NCI-H748 treated with DMSO at 0.1 percent for 48 hours (cell line): ENCODE data around the gene ANKRD2.
"Not testable (repeated sequence)": the region's sequence is repeated elsewhere in the genome, so short reads cannot be mapped to it uniquely, and the experiment has no call there.

Source experiments
- DNase-seq: peaks from one replicate; lab custom pipeline; 2025; lab: John Stamatoyannopoulos, UW

The ANKRD2 gene, protein sequence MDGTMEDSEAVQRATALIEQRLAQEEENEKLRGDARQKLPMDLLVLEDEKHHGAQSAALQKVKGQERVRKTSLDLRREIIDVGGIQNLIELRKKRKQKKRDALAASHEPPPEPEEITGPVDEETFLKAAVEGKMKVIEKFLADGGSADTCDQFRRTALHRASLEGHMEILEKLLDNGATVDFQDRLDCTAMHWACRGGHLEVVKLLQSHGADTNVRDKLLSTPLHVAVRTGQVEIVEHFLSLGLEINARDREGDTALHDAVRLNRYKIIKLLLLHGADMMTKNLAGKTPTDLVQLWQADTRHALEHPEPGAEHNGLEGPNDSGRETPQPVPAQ

DNA sequence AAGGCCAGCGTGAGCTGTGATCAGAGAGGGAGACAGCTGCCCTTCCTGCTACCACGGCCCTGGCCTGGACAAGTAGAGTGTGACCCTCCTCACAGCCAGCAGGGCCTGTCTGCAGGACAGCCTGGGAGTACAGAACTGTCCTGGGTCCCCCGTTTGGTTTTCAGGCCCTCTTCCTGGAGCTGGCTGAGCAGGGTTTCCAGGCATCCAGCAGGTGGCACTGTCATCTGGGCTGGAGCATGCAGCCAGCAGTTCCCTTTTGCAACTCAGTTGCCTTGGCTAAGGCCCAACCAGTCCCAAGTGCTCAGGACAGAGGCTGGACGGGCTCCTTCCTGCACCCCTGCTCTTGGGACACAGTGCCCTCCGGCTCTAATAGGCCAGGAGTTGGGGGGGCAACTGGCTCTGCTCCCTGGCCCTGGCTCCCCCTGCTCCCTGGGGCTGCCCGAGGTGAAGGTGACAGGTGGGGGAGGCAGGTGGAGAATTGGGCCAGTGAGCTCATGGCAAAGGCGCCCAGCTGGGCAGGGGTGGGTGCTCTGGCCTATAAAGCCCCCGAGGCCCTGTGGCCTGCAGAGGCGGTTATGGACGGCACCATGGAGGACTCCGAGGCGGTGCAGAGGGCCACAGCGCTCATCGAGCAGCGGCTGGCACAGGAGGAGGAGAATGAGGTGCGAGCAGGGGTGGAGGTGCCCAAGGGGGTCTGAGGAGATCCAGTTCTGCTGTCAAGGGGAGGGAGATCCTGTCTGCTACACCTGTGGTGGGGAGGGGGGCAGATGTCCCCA is at the start of gene ANKRD2:
Gene ANKRD2 (plus strand): TSS at position 566 of the 776 bp plus-strand sequence. CDS start 10 bp downstream, at position 576.
- DNase-seq: no peak

DNA sequence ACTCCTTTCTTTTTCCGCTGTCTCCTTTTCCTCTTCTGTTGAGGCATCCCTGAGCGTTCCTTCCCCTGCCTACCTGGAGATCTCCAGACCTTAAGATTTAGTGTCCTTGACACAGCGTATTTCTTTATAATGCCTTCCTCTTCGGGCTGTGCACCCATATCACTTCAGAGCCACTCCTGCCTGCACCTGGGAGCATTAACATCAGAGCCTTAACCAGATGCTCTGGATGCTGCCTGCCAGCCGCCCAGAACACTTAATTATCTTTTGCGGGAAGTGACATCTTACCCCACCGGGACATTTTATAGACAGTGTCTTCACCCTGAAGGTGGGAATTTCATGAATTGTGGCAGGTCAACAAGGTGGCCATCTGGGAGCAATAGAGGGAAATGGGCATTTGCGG is 49.6 kb upstream of the ANKRD2 start:
- no peak for DNase-seq

- no peak for DNase-seq
Measured at GRCh38 chr10:97525086-97525485, 47.5 kb upstream of the ANKRD2 start.

GRCh38 chr10:97525683-97526110 is 46.9 kb upstream of the ANKRD2 start:
- no peak for DNase-seq

DNA sequence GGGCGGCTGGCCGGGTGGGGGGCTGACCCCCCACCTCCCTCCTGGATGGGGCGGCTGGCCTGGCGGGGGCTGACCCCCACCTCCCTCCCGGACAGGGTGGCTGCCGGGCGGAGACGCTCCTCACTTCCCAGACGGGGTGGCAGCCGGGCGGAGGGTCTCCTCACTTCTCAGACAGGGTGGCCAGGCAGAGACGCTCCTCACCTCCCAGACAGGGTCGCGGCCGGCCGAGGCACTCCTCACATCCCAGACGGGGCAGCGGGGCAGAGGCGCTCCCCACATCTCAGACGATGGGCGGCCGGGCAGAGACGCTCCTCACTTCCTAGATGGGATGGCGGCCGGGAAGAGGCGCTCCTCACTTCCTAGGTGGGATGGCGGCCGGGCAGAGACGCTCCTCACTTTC is 43.7 kb upstream of the ANKRD2 start:
- not testable (repeated sequence) for DNase-seq

DNA sequence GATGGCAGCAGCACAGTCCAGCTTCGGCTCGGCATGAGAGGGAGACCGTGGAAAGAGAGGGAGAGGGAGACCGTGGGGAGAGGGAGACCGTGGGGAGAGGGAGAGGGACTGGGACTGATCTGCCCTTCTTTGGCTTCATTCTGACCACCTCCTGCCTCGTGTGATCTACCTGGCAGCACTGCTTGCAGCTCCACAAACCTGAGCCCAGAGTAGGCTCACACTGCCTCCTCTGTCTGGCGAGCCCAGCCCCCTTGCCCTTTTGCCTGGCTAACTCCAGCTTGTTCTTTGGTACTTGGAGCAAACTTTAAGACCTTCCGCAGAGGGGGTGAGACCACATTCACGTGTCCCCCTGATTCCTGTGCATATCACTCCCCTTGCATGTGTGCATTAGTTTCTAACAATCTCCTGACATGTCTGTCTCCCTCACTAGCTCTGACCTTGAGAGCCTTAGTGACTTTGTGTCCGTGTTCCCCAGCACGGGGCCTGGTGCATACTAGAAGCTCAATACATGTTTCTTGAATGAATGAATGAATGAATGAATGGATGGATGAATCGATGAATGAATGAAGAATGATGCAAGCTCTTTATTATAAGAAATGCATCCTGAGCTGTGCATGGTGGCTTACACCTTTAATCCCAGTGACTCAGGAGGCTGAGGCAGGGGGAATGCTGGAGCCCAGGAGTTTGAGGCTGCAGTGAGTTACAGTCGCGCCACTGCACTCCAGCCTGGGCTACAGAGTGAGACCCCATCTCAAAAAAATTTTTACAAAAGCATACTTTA is 42.7 kb upstream of the ANKRD2 start:
- no peak for DNase-seq

DNA sequence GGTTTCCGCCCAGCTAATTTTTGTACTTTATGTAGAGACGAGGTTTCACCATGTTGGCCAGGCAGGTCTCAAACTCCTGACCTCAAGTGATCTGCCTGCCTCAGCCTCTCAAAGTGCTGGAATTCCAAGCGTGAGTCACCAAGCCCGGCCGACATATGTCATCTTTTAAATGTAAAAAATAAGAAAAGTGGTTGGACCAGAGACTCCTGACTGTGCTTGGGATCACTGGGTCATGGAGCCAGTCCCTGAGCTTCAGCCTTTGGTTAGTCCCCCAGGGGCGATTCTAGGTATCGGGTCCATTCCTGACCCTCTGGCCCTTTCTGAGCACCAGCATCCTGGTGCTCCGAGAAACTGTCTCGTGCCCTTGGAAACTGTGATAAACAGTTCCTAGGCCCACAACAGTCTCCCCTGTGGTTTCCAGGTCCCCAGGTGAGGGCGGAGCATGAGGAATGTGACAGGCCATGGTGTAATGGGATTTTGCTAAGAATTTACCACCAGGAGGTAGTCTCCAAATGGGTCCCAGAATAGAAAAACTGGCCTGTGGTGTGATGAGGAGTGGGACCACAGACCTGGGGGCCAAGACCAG is 41.1 kb upstream of the ANKRD2 start:
- no peak for DNase-seq

GRCh38 chr10:97532935-97533671 is 39.5 kb upstream of the ANKRD2 start:
- DNase-seq: no peak

DNA sequence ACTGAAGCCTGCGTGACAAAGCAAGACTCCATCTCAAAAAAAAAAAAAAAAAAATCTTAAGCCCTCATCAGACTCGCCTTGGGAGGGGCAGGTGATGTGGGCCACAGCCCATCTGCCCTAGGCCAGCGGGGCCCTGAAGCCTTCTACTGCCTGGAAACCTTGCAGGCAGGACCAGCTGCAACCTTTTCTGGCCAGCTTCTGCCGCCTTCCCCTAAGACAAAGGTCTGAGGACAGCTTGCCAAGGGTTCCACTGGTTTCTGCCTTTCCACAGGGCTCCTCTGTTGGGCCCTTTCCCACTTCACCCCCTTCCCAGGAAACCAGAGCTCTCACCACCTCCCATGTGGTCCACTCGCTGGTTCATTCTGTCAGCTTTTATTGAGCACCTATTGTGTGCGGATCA is 38.7 kb upstream of the ANKRD2 start:
- DNase-seq: no peak

DNA sequence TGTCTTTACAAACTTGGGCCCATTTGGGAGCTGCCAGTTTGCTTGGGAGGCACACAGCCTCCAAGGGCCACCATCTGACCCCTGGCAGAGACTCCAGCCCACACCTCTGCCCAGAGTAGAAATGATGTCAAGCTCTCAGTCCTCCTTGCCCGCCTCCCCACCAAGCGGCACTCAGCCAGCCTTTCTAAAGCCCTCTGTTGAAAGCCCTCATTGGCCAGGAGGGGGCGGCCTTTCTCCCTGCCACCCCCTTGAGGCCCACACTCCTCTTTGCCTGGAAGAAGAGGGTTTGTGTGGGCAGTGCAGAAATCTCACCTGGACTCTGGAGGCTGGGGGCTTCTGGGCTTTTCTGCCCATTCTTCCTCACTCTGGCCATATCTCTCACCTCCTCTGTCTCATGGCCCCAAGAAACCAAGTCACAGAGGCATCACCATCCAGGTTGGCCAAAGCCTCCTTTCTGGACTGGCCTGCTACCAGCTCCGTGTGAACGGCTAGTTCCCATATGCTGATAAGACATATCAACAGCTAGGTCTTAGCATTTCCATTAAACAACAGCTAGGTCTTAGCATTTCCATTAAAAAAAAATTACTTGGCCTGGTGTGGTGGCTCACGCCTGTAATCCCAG is 37.7 kb upstream of the ANKRD2 start:
- DNase-seq: no peak

- no peak for DNase-seq
Measured at GRCh38 chr10:97537186-97537869, 35.3 kb upstream of the ANKRD2 start.

GRCh38 chr10:97538411-97538810 is 34.2 kb upstream of the ANKRD2 start:
- no peak for DNase-seq

- no peak for DNase-seq
Measured at GRCh38 chr10:97538839-97539238, 33.7 kb upstream of the ANKRD2 start.

DNA sequence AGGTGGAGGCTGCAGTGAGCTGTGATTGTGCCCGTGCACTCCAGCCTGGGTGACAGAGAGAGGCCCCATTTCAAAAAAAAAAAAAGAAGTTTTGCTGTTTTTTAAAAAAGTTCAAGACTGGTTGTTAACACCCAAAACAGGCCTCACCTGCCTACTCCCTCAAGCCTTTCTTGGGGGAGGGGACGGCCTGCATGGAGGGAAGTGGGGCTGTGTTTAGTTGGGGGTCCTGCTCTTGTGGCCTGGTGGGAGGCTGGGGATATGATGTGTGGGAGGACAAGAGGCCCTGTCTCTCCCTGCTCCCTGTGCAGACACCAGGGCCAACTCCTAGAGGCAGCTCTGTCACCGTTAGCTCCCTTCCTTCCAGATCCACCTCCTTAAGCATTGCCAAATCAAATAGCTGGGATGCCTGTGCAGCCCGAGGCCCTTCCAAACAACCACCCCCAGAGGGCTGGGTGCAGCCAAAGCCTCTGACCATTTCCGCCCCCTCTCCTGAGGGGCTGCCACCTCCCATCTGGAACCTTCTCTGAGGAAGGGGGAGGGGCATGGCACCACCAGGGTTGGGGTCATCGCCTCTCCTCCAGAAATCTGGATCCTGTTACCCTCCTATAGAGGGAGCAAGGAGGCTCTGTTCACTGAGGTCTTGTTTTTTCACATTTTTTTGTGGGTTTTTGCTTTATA is 32.9 kb upstream of the ANKRD2 start:
- no peak for DNase-seq

- no peak for DNase-seq
Measured at GRCh38 chr10:97540669-97541500, 31.7 kb upstream of the ANKRD2 start.

GRCh38 chr10:97542169-97543024 is 30.2 kb upstream of the ANKRD2 start:
- DNase-seq: no peak

DNA sequence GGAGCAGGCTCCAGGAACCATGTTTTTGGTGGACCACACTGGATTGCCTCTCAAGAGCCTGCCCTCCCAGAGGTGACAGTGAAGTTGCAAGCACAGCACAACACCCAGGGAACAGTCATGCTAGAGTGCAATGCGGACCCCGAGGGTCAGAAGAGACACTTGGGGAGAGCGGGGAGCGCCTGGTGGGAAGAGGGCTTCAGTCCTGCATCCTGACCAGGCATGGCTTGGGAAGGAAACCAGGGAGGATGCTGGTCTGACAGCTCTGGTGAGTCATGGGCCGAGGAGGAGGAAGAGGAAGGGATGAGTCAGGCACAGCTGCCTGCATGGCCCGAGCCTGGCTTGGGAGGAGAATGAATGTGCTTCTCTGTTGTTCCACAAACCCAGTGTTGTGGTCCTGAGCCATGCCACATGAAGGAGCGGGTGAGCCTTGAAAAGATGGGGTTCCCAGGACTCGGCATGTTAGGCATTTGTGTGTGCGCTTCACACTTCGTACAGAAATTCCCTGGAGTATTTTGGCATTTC is 29.5 kb upstream of the ANKRD2 start:
- no peak for DNase-seq
